ENCODE measurements around the gene MRPL19.

- TF ChIP-seq CTCF (IDR thresholded peaks at IDR 0.05; ENCODE audit: extremely low read depth in 1 of 2, insufficient read depth in 1 of 2, low read depth in 1 of 2, low read length in 2 of 2) (peak; percentile 97 to 99), EZH2 (IDR thresholded peaks at IDR 0.05; ENCODE audit: borderline replicate concordance, low read depth, low read length, severe bottlenecking) (no peak), POLR2A (IDR thresholded peaks at IDR 0.05; ENCODE audit: low read depth, low read length) (no peak), MAX (IDR thresholded peaks at IDR 0.05; ENCODE audit: insufficient read depth, insufficient read length) (no peak), JUN (IDR thresholded peaks at IDR 0.05; ENCODE audit: borderline replicate concordance, insufficient read depth, insufficient read length, low read depth) (no peak), POLR2AphosphoS5 (IDR thresholded peaks at IDR 0.05; ENCODE audit: insufficient read depth, low read depth, low read length) (no peak), GATA2 (IDR thresholded peaks at IDR 0.05; ENCODE audit: insufficient read depth, insufficient read length, low read depth, low read length) (no peak)
Observed at GRCh38 chr2:75608684-75609333, 37.8 kb upstream of the MRPL19 start.

All from endothelial cell of umbilical vein (primary cell).